NCI-H1048 (cell line): ENCODE data around the gene KRT85.
"Not testable (repeated sequence)": the region's sequence is repeated elsewhere in the genome, so short reads cannot be mapped to it uniquely, and the experiment has no call there.

Experiments used
- DNase-seq: peaks from one replicate; lab custom pipeline; 2025; lab: John Stamatoyannopoulos, UW

Gene KRT85

GRCh38 chr12:52323416-52324152, 43.7 kb downstream of the KRT85 start:
- no peak for DNase-seq

- DNase-seq, result no peak
Observed at GRCh38 chr12:52323001-52323400, 44.3 kb downstream of the KRT85 start.

DNA sequence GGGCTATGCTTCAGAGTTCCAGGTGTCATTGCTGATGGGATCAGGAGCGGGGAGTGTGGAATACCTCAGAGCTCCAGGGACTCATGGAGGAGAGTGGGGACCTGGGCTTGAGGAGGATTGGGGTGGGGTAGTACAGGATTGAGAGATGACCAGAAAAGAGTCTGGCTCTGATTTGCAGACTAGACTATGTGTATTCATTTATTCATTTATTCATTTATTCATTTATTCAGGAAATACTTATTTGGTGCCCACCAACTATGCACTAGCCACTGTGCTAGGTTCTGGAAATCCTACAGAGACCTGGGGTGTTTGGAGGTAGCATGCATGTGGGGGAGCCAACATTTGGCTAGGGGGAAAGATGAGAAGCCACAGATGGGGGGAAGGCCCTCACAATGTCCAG, 45.2 kb downstream of the KRT85 start:
- no peak for DNase-seq

DNA sequence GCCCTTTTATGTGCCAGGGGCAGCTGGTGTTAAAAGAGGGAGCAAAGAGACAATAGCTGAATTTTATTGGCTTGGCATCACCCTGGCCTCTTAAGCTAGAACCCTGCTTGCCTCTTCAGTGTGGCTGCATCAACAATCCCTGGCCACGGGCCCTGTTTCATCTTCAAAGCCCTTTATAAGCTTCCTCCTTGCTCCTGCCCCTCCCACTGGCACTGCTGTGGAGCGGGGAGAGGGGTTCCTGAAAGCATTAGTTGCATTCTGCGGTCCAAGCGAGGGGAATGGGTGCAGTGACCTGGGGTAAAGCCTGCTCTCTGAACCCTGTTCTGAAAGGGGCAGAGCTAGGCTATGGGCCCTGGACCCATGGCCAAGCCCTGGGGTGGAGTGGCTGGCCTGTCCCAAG, 45.9 kb downstream of the KRT85 start:
- no peak for DNase-seq

DNA sequence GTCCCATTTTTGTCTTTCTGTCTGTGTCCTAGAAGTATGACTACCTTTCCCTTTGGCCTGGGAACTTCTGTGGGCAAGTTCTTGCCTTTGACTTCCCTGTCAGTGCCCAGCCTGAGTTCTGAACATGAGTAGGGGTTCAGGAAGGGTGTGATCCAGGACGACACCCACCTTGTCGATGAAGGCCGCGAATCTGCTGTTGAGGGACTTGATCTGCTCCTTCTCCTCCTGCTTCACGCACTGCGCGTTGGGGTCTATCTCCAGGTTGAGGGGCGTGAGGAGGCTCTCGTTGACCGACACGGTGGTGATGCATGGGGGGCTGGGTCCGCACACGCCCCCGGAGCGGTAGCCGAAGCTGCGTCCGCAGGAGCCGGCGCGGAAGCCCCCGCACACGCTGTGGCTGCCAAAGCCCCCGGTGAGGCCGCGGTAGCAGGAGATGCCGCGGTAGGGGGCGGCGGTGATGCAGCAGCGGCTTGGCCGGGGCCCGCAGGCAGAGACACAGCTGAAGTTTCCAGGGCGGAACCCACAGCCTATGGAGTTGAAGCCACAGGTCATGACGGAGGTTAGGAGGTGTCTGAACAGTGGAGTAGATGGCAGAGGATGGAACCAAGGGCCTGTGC, 46.4 kb downstream of the KRT85 start, which contains the start of gene KRT83:
Gene KRT83 (minus strand): TSS at position 615 of the 617 bp plus-strand sequence. CDS start 63 bp downstream, at position 552.
- no peak for DNase-seq

DNA sequence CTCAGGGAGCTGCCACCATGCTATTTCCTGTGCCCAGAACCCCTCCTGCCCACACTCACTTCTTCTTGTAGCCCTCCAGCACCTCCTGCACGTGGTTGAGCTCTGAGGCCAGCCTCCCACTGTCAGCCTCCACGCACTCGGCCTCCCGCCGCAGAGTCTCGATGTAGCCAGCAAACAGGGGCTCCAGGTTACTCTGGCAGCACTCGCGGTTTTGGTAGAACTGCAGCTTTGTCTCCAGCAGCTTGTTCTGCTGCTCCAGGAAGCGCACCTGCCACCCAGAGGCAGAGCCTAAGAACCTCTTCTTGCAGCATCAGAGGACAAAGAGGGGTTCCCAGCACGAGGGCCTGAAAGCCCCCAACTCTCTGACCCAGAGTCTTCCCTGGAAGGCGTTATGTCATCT, 48.2 kb downstream of the KRT85 start:
- DNase-seq, result no peak

DNA sequence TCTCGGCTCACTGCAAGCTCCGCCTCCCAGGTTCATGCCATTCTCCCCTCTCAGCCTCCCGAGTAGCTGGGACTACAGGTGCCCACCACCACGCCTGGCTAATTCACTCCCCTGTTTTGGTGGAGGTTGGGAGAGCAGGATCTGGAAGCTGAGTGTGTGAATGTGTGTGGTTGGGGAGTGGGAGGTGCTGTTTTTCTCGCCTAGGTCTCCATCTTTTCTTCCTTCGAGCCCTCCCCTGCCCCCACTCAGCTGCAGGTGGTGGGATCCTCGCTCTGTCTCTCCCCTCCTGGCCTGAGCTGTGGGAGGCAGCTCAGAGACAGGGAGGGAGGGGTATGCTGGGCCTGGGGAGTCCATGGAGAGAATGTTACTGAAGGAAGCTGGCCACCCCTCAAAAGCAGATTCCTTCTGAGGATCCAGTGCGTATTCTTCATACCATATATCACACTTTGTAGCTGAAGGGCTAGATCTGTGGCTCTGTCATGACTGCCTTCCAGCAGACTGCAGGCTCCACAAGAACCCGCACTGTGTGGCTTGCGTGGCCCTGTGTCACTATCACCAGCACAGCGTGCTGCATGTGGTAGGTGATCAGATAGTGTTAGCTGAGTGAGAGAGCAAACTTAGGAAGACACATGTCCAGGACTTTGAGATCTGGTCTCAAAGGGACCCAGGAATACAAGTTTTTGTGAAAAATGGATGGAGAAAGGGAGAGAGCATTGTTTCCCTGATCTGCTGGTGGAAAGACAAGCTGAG, 48.9 kb downstream of the KRT85 start:
- no peak for DNase-seq

DNA sequence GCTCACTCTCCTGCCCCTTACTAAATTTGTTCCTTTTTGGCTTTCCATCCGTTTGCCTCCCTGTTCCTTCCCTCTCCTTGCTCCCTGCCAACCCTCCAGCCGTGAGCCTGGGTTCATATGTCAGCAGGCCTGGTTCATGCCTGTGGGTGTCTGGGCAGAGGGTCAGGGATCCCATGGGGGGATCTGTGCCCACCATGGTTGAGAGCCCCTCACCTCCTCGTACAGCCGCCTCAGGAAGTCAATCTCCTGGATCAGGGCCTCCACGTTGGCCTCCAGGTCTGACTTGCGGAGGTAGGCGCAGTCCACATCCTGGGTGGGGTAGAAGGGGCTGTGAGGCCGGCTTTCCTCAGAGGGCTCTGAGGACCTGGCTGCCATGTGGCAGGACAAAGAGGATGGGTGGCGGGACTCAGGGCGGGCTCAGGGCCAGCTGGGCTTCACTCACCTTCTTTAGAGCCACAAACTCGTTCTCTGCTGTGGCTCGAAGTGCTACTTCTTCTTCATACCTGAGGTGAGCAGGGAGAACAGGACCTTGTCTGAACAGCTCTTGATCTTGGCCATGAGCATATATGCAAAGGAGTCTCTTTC, 49.7 kb downstream of the KRT85 start:
- DNase-seq, result no peak

DNA sequence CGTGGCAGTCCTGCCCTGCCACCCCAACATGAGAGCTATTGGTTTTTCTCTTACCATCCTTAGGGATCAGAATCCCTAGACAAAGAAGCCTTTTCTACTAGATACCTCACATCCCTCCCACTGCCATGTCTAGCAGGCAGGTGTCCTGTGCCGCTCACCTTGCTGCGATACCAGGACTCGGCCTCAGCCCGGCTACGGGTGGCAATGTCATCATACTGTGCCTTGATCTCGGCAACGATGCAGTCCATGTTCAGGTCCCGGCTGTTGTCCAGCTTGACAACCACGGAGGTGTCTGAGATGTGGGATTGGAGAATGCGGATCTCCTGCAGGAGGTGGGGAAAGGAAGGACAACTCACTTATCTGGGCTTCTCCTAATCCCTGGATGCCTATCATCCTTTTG, 50.6 kb downstream of the KRT85 start:
- DNase-seq, result no peak

DNA sequence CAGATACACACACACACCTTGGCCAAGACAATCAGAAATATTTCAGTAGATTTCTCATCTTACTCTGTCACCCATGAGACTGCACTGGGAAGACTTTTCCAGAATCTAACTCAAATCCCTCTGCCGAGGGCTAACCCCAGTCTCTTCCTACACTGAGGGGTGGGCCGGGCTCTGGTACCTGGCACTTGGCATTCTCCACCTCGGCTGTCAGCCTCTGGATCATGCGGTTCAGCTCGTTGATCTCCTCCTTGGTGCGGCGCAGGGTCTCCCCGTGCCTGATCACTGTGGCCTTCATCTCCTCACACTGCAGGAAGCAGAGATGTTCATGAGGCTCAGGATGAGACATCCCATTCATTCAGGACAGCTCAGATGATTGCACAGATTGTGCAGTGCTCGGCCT, 51.0 kb downstream of the KRT85 start:
- no peak for DNase-seq

GRCh38 chr12:52315721-52316120, 51.6 kb downstream of the KRT85 start:
- not testable (repeated sequence) for DNase-seq

- no peak for DNase-seq
Observed at GRCh38 chr12:52314511-52314910, 52.8 kb downstream of the KRT85 start.

DNA sequence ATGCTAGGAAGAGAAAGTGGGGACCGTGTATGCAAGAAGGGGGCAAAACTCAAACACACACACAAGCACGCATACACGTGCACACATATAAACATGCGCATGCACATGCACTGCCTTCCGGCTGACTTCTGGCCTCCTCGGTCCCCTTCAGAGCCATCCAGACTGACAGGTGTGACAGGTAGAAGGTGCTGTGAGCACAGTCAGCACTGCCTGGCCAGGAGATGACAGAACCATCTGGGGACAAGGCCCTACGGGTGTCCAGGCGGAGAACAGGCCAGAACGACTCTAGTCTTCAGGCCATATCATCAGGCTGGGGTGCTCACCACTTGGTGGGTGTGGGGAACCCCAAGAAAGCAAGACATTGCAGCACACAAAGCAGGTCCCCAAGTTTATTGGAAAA, 53.4 kb downstream of the KRT85 start:
- no peak for DNase-seq

DNA sequence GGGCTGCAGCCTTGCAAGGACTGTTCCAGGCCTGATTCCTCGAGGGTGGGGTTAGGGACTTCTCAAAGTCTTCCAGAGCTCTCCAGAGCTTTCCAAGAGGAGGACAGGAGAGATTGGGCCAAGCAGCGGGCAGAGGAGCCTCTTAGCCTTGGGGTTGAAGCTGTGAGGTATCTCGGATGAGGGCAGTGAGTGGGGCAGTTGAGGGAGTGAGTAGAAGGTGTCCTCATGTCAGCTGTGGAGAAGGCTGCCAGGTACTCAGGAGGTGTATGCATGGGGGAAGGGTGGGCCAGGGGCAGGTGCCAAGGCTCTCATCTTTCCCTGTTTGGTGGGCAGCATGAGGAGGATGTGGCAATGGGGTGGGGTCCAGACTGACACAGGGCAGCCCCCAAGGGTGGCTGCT, 53.8 kb downstream of the KRT85 start:
- DNase-seq, result no peak

DNA sequence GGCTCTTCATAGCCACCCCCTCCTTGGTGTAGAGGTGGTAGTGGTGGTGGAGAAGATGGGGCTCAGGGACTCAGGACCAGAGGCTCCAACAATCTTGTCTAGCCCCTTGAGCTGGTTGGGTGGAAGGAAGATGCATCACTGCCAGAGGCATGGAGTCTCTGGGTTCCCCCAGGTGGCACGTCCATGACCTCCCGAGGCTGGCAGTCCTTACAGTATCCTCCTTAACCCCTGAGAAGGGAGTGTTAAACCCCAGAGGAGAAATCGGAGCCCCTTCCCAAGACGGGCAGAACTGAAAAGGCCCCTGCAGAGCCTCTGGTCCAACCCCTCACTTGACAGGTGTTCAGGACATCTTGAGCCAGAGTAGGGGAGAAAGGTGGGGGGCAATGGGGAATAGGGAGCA, 55.2 kb downstream of the KRT85 start:
- DNase-seq, result no peak

DNA sequence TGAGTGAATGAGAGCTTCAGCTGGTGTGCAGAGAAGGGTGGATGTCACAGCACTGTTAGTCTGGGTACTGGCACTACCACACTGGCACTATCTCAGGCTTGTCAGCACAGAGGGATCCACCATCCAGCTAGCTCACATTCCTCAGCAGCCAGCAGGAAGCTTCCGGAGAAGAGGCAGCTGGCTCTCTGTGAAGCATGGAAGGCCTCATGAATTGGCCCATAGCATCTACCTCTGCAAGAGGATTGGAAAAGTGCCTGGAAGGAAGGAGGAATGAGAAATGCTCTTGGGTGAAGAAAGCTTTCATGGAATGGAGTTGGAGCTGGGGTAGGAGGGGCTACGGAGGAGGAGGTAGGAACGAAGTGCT, 56.0 kb downstream of the KRT85 start:
- no peak for DNase-seq

DNA sequence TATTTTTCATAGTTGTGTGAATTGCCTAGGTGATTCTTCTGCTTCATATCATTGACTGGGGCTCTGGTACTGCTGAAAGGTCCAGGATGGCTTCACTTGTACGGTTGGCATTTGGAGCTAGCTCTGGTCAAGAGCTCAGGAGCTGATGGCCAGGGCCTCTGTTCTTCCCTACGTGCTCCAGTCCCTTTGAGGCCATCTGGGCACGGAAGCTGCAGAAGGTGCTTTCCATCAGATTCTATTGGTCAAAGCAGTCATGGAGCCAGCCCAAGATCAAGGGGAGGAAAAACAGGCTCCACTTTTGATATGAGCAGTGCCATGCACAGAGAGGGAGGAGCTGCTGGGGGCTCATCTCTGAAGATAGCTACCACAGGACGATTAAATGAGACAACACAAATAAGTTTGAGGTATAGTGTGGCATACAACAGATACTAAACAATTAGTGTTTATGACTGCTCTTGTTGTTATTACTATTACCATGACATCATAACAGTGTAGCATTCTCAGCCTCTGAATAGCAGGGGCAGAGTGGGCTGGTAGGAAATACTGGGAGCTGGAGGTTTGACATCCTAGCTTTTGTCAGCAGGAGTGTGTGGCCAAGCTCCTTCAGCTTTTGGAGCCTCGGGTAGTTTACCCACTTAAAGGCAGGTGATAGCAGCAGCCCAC, 56.5 kb downstream of the KRT85 start:
- DNase-seq, result no peak
